ENCODE results near the gene TMEM156.

Gene TMEM156

GRCh38 chr4:39044364-39044955, 12.3 kb upstream of the TMEM156 start:
- Histone ChIP-seq H3K9ac (ENCODE audit: low read length) (peak overlapping the region; percentile 88), H3K27ac (ENCODE audit: low read length) (peak overlapping the region; percentile 85), H3K4me2 (ENCODE audit: low read length) (peak overlapping the region; percentile 76), H3K27me3 (ENCODE audit: low read depth, low read length) (no peaks in the 10 kb centered on the region), H2AFZ (ENCODE audit: low read depth, low read length) (peak overlapping the region; percentile 19), H3K9me3 (ENCODE audit: insufficient read depth, low read length) (no peaks in the 10 kb centered on the region), H3K4me1 (ENCODE audit: low read length) (peaks cover 31% of the 10 kb centered on the region), H3K4me3 (ENCODE audit: low read length) (peak overlapping the region; percentile 91), H3K79me2 (ENCODE audit: low read length) (peaks cover 48% of the 10 kb centered on the region), H4K20me1 (ENCODE audit: insufficient read depth, low read length) (peaks cover 9% of the 10 kb centered on the region; the same call in 1 of the 2 replicates), H3K36me3 (replicated peaks; ENCODE audit: low read depth, low read length) (peaks cover 9% of the 10 kb centered on the region)
- TF ChIP-seq EZH2phosphoT487 (IDR thresholded peaks at IDR 0.05; ENCODE audit: low read depth), result no peak
- peak; percentile 13 for TF ChIP-seq CTCF (IDR thresholded peaks at IDR 0.05; ENCODE audit: low read depth, low read length)

GRCh38 chr4:39043861-39044363, 11.7 kb upstream of the TMEM156 start:
- Histone ChIP-seq H3K4me1 (ENCODE audit: low read length) (peaks cover 31% of the 10 kb centered on the region), H3K27ac (ENCODE audit: low read length) (peak overlapping the region; percentile 85), H2AFZ (ENCODE audit: low read depth, low read length) (peak overlapping the region; percentile 19), H3K27me3 (ENCODE audit: low read depth, low read length) (no peaks in the 10 kb centered on the region), H3K9ac (ENCODE audit: low read length) (peak overlapping the region; percentile 88), H3K9me3 (ENCODE audit: insufficient read depth, low read length) (no peaks in the 10 kb centered on the region), H3K36me3 (replicated peaks; ENCODE audit: low read depth, low read length) (peaks cover 7% of the 10 kb centered on the region), H3K79me2 (ENCODE audit: low read length) (peaks cover 43% of the 10 kb centered on the region), H3K4me2 (ENCODE audit: low read length) (peak overlapping the region; percentile 69), H4K20me1 (ENCODE audit: insufficient read depth, low read length) (peaks cover 9% of the 10 kb centered on the region; the same call in 1 of the 2 replicates), H3K4me3 (ENCODE audit: low read length) (peak overlapping the region; percentile 91)
- TF ChIP-seq EZH2phosphoT487 (IDR thresholded peaks at IDR 0.05; ENCODE audit: low read depth) (no peak), CTCF (IDR thresholded peaks at IDR 0.05; ENCODE audit: low read depth, low read length) (no peak; the same call in 1 of the 2 replicates)

- Histone ChIP-seq H3K27ac (ENCODE audit: low read length) (peak overlapping the region; percentile 85), H3K36me3 (replicated peaks; ENCODE audit: low read depth, low read length) (peaks cover 5% of the 10 kb centered on the region), H3K4me2 (ENCODE audit: low read length) (peak overlapping the region; percentile 69), H3K79me2 (ENCODE audit: low read length) (peaks cover 36% of the 10 kb centered on the region), H3K27me3 (ENCODE audit: low read depth, low read length) (no peaks in the 10 kb centered on the region), H3K9ac (ENCODE audit: low read length) (peak overlapping the region; percentile 88), H3K4me1 (ENCODE audit: low read length) (peaks cover 33% of the 10 kb centered on the region), H4K20me1 (ENCODE audit: insufficient read depth, low read length) (peaks cover 9% of the 10 kb centered on the region; the same call in 1 of the 2 replicates), H3K4me3 (ENCODE audit: low read length) (peak overlapping the region; percentile 91), H3K9me3 (ENCODE audit: insufficient read depth, low read length) (no peaks in the 10 kb centered on the region), H2AFZ (ENCODE audit: low read depth, low read length) (peak overlapping the region; percentile 19; the same call in 1 of the 2 replicates)
- no peak for TF ChIP-seq CTCF (IDR thresholded peaks at IDR 0.05; ENCODE audit: low read depth, low read length)
- no peak for TF ChIP-seq EZH2phosphoT487 (IDR thresholded peaks at IDR 0.05; ENCODE audit: low read depth)
These were observed 11.1 kb upstream of the TMEM156 start for GRCh38 chr4:39043058-39043860.

- no peaks in the 10 kb centered on the region for H3K36me3 ChIP-seq (replicated peaks; ENCODE audit: low read depth, low read length)
- H3K4me1 ChIP-seq (ENCODE audit: low read length), result peaks cover 38% of the 10 kb centered on the region
- no peak overlapping the region for H3K4me3 ChIP-seq (ENCODE audit: low read length)
- H3K27me3 ChIP-seq (ENCODE audit: low read depth, low read length), result no peaks in the 10 kb centered on the region
- H3K27ac ChIP-seq (ENCODE audit: low read length), result no peak overlapping the region
- no peak overlapping the region for H2AFZ ChIP-seq (ENCODE audit: low read depth, low read length)
- TF ChIP-seq EZH2phosphoT487 (IDR thresholded peaks at IDR 0.05; ENCODE audit: low read depth) (no peak), CTCF (IDR thresholded peaks at IDR 0.05; ENCODE audit: low read depth, low read length) (no peak)
- no peak overlapping the region for H3K9ac ChIP-seq (ENCODE audit: low read length)
- H3K9me3 ChIP-seq (ENCODE audit: insufficient read depth, low read length), result no peaks in the 10 kb centered on the region
- H3K79me2 ChIP-seq (ENCODE audit: low read length), result peaks cover 27% of the 10 kb centered on the region
- H4K20me1 ChIP-seq (ENCODE audit: insufficient read depth, low read length), result peaks cover 9% of the 10 kb centered on the region; the same call in 1 of the 2 replicates
- no peak overlapping the region for H3K4me2 ChIP-seq (ENCODE audit: low read length)
These were observed 10.2 kb upstream of the TMEM156 start for GRCh38 chr4:39042366-39042765.
